ENCODE data around the gene APOL2. TPM values are rescaled to one million over a fixed set of nuclear protein-coding genes. Genes with fewer than 3 reads are reported as not detected.
"Not testable (repeated sequence)": the region's sequence is repeated elsewhere in the genome, so short reads cannot be mapped to it uniquely, and the experiment has no call there.

Gene APOL2
- 1.6 and 3.2 TPM in 2 replicates for polyA plus RNA-seq (2014; cell fraction: cytosol; rRNA removed)
- 1.2 and 2.0 TPM in 2 replicates for polyA plus RNA-seq (2014; cell fraction: nucleus; rRNA removed)

GRCh38 chr22:36239401-36240171 lies at the start of gene APOL2:
APOL2 (minus strand) TSS chr22:36239527; CDS start chr22:36233162, 6,365 bp downstream.
- DNase-seq (ENCODE audit: low spot score) = peak; percentile 89

- DNase-seq (ENCODE audit: low spot score) = no peak
Measured at GRCh38 chr22:36288571-36289405, 49.5 kb upstream of the APOL2 start.

GRCh38 chr22:36287881-36288515 lies 48.7 kb upstream of the APOL2 start:
- DNase-seq (ENCODE audit: low spot score) = no peak

- DNase-seq (ENCODE audit: low spot score) = peak; percentile 64
Measured at GRCh38 chr22:36286096-36286957, 47.0 kb upstream of the APOL2 start.

- no peak for DNase-seq (ENCODE audit: low spot score)
Measured at GRCh38 chr22:36285545-36285944, 46.2 kb upstream of the APOL2 start.

- DNase-seq (ENCODE audit: low spot score) = no peak
Measured at GRCh38 chr22:36285017-36285416, 45.7 kb upstream of the APOL2 start.

GRCh38 chr22:36284171-36284571 lies 44.8 kb upstream of the APOL2 start:
- no peak for DNase-seq (ENCODE audit: low spot score)

GRCh38 chr22:36282328-36282831 lies 43.1 kb upstream of the APOL2 start:
- DNase-seq (ENCODE audit: low spot score) = no peak

- DNase-seq (ENCODE audit: low spot score) = no peak
Measured at GRCh38 chr22:36281781-36282327, 42.5 kb upstream of the APOL2 start.

GRCh38 chr22:36280379-36280778 lies 41.1 kb upstream of the APOL2 start:
- no peak for DNase-seq (ENCODE audit: low spot score)

GRCh38 chr22:36279219-36279666 lies 39.9 kb upstream of the APOL2 start:
- DNase-seq (ENCODE audit: low spot score) = no peak

GRCh38 chr22:36277482-36278291 lies 38.4 kb upstream of the APOL2 start:
- peak; percentile 45 for DNase-seq (ENCODE audit: low spot score)

GRCh38 chr22:36274531-36274930 lies 35.2 kb upstream of the APOL2 start:
- DNase-seq (ENCODE audit: low spot score) = no peak

- DNase-seq (ENCODE audit: low spot score) = not testable (repeated sequence)
Measured at GRCh38 chr22:36271951-36272350, 32.6 kb upstream of the APOL2 start.

- DNase-seq (ENCODE audit: low spot score) = not testable (repeated sequence)
Measured at GRCh38 chr22:36271231-36271630, 31.9 kb upstream of the APOL2 start.

GRCh38 chr22:36267896-36268485 lies 28.7 kb upstream of the APOL2 start:
- DNase-seq (ENCODE audit: low spot score) = no peak

- no peak for DNase-seq (ENCODE audit: low spot score)
Measured at GRCh38 chr22:36267058-36267457, 27.7 kb upstream of the APOL2 start.

GRCh38 chr22:36263886-36264664 lies 24.7 kb upstream of the APOL2 start:
- not testable (repeated sequence) for DNase-seq (ENCODE audit: low spot score)
